Germinal center (tissue), 1 donor: ENCODE data around the gene TMEM119.

ENCODE experiments used
- DNase-seq: peaks from one replicate; pipeline ENCODE4 v3.0.0; 2012; ENCODE audit warnings: mixed read lengths, low spot score

The TMEM119 gene

DNA sequence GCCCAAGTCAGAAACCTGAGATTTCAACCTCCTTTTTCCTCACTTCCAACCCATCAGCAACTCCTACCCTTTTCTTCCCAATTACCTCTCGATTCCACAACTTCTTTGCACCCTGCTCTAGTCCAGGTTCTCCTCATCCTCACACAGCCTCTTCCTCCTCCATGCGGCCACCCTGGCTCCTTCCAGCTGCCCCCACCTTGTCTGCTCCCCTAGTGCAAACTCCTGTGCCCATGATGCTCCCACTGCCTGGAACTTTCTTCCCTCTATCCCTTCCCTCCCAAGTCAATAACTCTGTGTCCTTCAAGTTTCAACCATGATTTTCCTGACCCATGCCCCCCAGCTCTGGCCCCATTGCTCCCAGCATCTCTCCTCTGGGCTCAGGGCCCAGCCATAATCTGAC is 18.5 kb upstream of the TMEM119 start:
- DNase-seq, result no peak

DNA sequence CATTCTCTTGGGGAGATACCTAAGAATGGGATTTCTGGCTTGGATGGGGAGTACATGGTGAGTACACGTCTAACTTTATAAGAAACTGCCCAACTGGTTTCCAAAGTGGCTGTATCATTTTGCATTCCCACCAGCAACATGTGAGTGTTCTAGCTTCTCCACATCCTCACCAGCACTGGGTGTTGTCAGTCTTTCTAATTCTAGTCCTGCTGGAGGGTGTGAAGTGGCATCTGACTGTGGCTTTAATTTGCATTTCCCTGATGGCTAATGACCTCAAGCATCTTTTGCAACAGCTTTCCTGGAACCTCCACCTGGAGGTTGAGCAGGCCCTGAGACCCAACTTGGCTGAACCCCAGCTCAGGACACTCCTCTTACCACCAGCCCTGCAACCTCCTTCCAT is 18.0 kb upstream of the TMEM119 start:
- DNase-seq, result no peak

DNA sequence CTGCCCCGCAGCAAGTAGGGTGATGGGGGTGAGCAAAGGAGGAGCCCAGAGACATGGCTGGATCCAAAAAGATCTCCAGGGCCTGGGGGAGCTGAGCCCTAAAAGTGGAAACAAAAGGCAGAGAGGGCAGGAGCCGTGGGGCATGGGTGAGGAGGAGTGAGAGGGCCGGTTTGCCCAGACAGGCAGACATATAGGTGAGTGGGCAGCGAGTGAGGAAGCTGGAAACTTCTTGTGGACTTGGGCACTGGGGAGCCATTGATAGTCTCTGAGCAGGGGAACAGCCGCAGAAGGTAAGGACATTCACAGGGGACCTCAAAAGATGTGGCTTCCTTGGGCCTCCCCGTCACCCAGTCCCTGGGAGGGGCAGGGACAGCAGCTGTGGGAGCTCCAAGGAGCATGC is 16.8 kb upstream of the TMEM119 start:
- DNase-seq, result no peak

DNA sequence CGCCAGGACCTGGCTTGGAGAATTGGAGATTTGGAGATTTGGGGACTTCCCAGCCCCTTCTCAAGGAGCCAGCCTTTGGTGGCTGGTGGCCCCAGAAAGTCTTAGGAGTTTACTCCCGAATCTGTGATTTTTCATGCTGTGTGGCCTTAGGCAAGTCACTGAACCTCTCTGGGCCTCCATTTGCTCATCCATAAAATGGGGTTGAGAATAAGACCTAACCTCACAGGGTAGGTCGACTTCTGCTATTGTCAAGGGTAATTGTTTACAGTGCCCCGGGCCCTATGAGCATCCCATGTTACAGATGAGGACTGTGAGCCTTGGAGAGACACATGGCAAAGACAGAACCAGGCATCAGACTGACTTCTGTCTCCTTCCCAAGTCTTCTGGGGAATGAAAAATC is 16.2 kb upstream of the TMEM119 start:
- no peak for DNase-seq

DNA sequence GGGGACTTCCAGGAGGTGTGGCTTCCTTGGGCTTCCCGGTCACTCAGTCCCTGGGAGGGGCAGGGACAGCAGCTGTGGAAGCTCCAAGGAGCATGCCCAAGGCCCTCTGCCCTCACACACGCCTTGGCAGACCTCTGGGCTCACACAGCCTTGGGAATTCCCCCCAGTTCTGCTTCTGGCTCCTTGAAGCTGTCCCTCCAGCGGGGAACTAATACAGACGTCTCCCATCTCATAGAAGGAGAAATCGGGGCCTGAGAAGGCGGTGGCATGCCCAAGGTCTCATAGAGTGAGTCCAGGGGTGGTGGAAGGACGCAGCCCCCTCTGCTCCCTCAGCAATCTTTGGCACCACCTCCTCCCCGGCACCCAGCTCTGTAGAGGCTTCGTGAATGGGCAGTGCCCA is 15.7 kb upstream of the TMEM119 start:
- DNase-seq, result no peak

DNA sequence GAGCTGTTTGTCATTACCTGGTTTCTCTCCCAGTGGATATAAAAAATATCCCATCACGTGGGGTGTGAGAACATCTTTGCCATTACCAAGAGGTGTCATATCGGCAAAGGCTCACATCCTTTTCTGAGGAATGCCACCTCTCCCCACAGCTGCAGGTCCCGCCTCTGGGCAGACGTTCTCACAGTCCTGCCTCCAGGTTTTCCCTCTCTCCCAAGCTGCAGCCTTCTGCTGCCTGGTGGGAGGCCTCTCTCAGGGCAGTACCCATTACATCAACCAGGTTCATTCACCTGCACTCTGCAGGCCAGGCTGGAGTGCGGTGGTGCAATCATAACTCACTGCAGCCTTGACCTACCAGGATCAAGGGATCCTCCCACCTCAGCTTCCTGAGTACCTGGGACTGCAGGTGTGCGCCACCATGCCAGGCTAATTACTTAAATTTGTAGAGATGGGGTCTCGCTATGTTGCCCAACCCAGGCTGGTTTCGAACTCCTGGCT is 15.0 kb upstream of the TMEM119 start:
- no peak for DNase-seq

DNA sequence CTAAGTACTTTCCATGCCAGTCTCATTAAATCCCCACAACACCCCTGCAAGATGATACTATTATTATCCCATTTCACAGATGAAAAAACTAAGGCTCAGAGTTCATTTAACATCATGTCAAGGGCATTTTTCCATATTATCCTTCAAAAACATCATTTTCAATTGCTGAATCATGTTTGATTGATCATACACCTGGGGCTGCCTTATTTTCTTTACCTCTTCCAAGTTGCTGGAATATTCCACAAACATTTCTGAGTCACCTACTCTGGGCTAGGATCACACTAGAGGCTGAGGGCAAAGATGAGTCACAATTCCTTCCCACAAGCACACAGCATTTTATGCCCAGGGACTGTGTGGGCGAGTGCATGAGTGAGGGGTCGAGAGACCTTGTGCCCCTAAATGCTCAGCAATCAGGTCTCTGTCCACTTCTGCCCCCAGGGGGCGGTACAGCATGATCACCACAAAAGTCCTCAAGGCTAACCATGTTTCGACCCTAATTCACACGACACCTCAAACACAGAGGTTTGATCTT is 14.1 kb upstream of the TMEM119 start:
- peak; percentile 45 for DNase-seq

DNA sequence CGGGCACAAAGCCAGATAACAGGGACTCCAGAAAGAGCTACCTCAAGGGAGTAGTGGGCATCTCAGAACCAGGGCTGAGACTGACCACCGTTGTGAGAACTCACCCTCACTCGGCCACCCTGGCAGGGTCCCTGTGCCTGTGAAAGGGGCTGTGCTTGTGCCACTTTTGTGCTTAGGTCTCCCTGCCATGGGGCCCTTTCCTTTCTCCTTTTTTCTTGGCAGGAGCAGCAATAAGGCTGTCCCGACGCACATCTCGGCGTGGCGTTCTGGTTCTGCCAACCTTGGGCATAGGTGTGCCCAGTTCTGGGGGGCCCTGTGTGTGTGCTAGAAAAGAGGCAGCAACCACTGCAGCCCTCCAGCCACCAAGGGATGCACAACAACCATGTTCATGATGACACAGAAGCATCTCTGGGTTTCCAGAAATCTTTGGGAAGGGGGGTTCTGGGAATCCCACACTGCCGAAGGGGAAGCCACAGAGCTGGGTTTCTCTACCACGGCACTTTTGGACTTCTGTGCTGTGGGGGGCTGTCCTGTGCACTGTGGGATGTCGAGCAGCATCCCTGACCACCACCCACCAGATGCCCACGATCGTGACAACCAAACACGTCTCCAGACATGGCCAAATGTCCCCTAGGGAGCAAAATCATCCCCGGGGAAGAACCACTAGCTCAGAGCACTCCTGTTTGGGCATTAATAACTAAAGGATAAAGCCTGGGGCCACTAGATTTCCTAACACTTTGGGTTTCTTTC is 13.1 kb upstream of the TMEM119 start:
- no peak for DNase-seq

DNA sequence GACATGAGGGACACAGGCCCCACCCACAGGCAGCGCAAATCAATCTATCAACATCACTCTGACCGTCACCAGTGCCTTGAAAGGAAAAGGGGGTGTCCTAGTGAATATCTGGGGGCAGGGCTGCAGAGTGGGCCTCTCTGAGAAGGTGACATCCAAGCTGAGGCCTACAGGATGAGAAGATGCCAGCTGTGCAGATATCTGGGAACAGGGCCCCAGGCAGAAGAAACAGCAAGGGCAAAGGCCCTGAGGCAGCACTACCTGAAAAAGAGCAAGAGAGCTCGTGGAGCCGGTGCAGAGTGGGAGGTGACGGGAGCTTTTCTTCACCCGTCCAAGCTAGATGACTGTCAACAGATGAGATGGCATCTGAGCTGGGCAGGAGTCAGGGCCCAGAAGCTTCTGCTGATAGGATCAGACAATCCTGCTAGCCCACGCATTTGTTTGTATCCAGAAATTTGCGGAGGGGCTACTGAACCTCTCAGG is 12.5 kb upstream of the TMEM119 start:
- DNase-seq, result no peak

DNA sequence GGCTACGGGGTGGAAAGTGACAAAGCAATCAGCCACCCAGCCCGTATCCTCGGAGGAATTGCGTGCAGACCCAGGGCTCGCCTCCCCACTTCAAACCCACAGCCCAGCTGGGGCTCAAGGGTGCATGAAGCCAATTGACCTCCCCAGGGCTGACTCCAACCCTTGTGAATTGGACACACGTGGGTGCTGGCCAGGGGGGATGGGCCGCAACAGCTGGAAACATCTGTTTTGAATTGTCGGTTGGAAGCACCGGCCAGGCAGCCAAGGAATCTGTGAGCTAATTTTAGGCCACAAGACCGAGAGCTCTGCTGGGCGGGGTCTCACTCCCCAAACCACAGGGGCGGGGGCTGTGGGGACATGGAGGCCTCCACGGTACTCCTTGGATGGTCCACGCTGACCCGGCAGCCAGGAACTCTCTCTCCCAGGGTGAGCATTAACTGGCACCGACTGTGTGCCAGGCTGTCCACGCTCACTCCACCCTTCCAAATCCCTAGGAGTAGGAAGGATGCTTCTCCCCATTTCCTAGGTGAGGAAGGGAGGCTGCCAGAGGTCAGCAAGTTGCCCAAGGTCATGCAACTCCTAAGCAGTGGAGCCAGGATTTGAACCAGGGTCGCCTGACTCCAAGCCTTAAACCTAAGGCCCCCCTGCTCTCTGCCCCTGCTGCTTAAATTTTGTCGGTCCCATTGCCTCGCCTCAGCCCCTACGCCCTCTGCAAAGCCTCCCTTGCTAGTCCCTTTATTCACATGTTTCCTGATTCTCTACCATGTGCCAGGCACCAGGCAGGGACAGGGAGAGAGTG is 11.9 kb upstream of the TMEM119 start:
- DNase-seq, result no peak

DNA sequence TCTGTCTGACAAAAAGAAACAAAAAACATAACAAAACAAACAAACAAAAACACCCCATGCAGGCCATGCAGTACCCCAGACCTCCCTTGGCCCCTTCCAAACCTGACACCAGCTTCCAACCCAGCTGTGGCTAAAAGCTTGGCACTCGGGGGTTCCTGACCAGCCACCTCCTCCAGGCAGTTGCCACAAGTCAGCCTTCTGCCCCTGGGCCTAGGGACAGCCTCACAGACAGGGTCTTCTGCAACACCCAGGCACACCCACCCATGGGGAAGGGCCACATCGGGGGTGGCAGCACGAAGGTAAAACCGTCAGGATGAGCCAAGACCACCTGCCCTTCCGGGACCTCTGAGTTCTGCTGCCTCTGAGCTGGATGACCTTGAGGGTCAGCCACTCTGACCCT is 10.7 kb upstream of the TMEM119 start:
- no peak for DNase-seq

DNA sequence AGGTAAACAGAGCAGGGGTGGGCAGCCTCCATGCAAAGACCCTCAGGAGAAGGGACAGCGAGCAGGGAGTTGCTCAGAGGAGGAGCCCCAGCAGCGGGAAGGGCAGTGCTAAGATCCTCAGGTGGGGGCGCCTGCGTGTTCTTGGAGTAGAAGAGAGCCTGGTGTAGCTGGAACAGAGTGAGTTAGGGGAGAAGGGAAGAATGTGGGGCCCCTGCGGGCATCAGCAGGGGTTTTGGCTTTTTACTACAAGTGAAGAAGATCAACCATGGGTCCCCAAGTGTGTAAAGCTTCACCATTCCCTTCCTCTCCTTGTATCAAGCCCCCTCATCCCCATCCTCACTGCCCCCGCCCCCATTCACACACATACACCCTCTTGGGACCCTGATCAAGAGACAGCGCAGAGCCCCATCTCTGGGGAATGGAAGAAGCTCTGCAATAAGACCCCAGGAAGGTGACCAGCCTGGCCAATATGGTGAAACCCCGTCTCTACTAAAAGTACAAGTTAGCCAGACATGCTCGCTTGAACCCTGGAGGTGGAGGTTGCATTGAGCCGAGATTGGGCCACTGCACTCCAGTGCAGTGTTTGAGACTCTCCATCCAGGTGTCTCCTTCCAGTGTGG is 10.2 kb upstream of the TMEM119 start:
- DNase-seq, result no peak

DNA sequence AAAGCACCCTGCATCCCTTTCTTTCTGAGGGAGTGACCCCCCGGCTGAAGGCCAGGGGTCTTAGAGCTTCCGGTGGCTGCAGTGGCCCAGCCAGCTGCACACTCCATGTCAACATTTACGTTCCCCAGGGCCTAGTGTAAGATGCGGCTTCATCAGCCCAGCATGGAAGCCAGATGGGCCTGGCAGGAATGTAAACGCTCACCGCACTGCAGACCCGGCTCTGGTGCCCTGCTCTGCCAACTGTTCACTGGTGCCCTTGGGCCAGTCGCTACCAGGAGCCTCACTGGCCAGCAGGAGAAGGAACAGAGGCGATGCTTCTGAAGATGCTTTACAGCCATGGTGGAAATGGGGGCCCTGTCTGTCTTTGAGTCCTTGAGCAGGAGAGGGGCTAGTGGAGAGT is 8.6 kb upstream of the TMEM119 start:
- no peak for DNase-seq

DNA sequence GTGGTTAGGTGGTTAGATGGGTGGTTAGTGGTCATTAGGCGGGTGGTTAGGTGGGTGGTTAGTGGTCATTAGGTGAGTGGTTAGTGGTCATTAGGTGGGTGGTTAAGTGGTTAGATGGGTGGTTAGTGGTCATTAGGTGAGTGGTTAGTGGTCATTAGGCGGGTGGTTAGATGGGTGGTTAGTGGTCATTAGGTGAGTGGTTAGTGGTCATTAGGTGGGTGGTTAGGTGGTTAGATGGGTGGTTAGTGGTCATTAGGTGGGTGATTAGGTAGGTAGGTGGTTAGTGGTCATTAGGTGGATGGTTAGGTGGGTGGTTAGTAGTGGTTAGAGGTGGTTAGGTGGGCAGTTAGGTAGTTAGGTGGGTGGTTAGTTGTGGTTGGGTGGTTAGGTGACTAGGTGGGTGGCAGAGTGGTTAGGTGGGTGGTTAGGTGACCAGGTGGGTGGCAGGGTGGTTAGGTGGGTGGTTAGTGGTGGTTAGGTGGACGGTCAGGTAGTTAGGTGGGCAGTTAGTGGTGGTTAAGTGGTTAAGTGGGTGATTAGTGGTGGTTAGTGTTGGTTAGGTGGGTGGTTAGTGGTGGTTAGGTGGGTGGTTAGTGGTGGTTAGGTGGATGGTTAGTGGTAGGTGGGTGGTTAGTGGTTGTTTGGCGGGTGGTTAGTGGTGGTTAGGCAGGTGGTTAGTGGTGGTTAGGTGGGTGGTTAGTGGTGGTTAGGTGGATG is 8.0 kb upstream of the TMEM119 start:
- DNase-seq, result no peak

DNA sequence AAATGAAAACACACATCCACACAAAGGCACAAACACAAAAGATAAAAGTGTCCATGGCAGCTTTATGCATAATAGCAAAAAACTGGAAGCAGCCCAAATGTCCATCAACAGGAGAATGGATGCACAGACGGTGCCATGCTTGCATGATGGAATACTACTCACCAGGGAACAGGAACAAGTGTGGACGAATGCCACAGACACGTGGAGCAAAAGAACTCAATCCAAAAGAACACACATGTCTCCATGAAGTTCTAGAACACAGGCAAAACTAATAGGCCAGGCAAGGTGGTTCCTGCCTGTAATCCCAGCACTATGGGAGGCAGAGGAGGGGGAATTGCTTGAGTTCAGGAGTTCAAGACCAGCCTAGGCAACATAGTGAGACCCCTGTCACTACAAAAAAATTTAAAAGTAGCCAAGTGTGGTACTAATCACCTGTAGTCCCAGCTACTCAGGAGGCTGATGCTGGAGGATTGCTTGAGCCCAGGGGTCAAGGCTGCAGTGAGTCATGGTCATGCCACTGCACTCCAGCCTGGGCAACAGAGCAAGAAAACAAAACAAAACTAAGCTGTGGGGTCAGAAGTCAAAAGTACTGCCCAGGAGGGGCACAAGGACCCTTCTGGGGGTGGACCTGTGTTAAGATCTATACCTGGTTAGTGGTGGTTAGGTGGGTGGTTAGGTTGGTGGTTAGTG is 7.3 kb upstream of the TMEM119 start:
- DNase-seq, result no peak

DNA sequence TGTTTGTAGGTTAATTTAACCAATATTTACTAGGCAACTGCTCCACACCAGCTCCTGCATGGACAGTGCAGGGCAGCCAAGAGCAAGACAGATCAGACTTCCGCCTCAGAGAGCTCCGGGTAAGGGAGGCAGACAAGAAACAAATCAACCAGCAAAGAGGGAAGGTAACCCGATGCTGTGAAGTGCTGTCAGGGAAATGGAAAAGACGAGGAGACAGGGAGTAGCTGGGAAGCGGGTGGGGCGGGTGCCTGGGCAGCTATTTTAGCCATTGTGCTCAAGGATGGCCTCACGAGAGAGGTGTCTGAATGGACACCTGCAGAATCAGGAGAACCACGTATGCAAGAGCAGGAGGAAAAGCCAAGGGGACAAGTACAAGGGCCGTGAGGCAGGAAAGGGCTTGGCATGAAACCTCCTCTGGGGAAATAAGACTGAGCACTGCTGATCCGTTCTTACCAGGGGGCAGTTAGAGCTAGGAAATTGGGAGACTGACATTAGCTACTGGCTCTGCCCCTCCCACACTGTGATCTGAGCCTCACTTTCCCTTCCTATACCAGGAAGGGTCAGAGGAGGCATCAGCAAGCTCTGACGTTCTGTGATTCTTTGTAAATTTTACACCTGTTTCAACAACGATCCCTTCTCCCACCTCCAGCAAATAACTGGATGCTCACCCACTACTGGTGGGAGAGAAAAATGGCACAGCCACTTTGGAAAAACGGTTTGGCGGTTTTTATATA is 6.5 kb upstream of the TMEM119 start:
- DNase-seq, result no peak

DNA sequence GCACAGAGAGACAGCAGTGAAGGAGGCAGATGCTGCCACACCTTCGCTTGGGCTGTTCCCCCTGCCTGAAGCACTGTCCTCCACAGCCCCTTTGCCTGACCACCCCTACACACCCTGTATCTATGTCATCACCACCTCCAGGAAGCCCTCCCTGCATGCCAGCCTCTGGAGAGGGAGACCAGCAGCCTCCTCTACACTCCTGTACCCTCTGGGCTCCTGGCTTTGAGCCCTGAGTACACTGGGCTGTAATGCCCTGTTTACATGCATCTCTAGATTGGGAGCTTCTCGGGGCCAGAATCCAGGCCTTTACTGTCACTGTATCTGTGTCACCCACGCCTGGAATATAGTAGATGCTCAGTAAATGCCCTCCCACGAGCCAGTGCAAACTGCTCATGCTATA is 5.9 kb upstream of the TMEM119 start:
- no peak for DNase-seq

DNA sequence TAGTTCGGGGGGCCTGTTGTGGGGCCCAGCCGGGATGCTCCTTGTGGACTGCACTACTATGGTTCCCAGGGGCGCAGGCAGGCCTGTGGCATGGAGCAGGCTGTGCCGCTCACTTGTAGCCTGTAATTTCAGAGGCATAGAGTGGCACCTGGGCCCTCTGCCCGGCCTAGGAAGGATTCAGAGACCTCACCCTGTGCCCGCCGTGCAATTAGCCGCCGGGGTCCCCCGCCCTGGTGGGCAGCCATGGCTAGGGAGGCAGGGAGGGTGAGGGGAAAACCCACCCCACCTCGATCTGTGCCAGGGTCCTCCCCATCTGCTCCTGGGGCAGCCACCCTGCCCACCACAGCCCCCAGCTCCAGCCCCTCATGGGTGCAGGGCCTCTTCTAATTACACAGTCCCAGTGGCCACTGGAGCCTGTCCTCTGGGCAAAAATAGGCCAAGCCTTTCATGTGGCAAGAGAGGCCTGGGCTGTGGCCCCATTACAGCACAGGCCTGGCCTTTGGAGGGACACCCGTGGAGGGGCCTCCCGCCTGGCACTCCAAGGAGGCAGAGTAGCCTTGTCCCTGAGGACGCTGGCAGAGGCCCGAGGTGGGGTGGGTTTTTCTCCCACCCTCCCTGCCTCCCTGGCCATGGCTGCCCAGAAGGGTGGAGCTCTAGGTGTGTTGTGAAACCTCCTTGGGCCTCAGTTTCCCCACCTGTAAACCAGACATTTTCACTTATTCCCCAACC is 5.3 kb upstream of the TMEM119 start:
- DNase-seq, result no peak

DNA sequence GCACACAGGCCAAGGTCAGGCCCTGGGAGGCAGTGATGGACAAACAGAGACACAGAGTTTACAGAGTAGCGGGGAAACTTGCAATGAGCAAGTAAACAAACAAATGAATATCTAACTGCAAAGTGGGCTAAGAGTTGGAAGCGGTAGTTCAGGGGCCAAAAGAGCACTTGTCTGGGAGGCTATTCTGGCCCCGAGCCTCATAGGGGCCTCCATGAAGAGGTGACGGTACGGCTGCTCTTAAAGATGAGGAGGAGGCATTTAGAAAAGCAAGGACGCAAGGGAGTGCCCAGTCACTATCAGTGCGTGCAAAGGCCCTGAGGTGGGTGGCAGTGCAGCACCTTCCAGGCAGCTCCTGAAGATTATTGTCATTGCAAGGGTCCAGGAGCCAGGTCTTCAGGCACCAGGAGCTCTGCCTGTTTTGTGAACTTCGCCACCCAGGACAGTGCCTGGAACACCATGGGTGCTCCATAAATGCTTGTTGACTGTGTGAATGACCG is 4.4 kb upstream of the TMEM119 start:
- no peak for DNase-seq

DNA sequence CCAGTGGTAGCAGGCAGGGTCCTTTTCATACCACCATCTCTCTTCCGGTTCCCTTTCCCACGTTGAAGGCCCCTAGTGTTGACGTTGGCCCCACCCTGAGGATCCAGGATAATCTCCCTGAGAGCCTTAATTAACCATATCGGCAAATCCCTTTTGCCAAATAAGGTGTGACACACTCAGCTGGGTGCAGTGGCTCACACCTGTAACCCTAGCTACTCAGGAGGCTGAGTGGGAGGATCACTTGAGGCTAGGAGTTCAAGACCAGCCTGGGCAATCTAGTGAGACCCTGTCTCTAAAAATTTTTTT is 2.8 kb upstream of the TMEM119 start:
- DNase-seq, result no peak
